ENCODE results near the gene IREB2.

Gene IREB2

GRCh38 chr15:78540871-78541743, 103.1 kb downstream of the IREB2 start:
- no peak for DNase-seq (ENCODE audit: low read depth, low spot score)

- no peak for DNase-seq (ENCODE audit: low read depth, low spot score)
Measured at GRCh38 chr15:78541744-78542034, 103.7 kb downstream of the IREB2 start.

GRCh38 chr15:78542647-78543046, 104.6 kb downstream of the IREB2 start:
- DNase-seq (ENCODE audit: low read depth, low spot score), result no peak

GRCh38 chr15:78550194-78550593, 112.2 kb downstream of the IREB2 start:
- DNase-seq (ENCODE audit: low read depth, low spot score), result no peak

GRCh38 chr15:78550815-78551214, 112.8 kb downstream of the IREB2 start:
- no peak for DNase-seq (ENCODE audit: low read depth, low spot score)
